Smooth muscle cell (in vitro differentiated cells): ENCODE measurements around the gene SH2D5. TPM values are rescaled to one million over a fixed set of nuclear protein-coding genes. Genes with fewer than 3 reads are reported as not detected.

Experiments
- DNase-seq: peaks from one replicate; lab custom pipeline; 2025; ENCODE audit not compliant: unreplicated experiment; lab: John Stamatoyannopoulos, UW
- H2AFZ ChIP-seq: fragments of 200-600 bp; sonication (generic); 2 replicates; pipeline ENCODE4 v1.6.0; 2016; ENCODE audit warnings: antibody characterized with exemption, low read depth, mild to moderate bottlenecking
- H3F3A ChIP-seq: fragments of 200-600 bp; sonication (generic); 2 replicates; pipeline ENCODE4 v1.6.0; 2017; ENCODE audit warnings: antibody characterized with exemption, low read depth
- H3K27ac ChIP-seq: fragments of 200-600 bp; sonication (generic); 2 replicates; pipeline ENCODE4 v1.5.1; 2016; ENCODE audit warnings: low read depth, mild to moderate bottlenecking
- H3K27me3 ChIP-seq: fragments of 200-600 bp; sonication (generic); 2 replicates; pipeline ENCODE4 v1.6.1; 2016; ENCODE audit warnings: low read depth, mild to moderate bottlenecking
- H3K36me3 ChIP-seq: fragments of 200-600 bp; sonication (generic); 2 replicates; pipeline ENCODE4 v1.5.1; 2016; ENCODE audit warnings: low read depth
- H3K4me1 ChIP-seq: fragments of 200-600 bp; sonication (generic); 2 replicates; pipeline ENCODE4 v1.5.1; 2016; ENCODE audit warnings: low read depth
- H3K4me2 ChIP-seq: fragments of 200-600 bp; sonication (generic); 2 replicates; pipeline ENCODE4 v1.6.0; 2016; ENCODE audit warnings: mild to moderate bottlenecking
- H3K4me3 ChIP-seq: fragments of 200-600 bp; sonication (generic); 2 replicates; pipeline ENCODE4 v1.5.1; 2016; ENCODE audit warnings: mild to moderate bottlenecking
- H3K79me2 ChIP-seq: fragments of 200-600 bp; sonication (generic); 2 replicates; pipeline ENCODE4 v1.6.0; 2016; ENCODE audit warnings: low read depth, mild to moderate bottlenecking
- H3K9ac ChIP-seq: fragments of 200-600 bp; sonication (generic); 2 replicates; pipeline ENCODE4 v1.6.0; 2016; ENCODE audit warnings: low read depth
- H3K9me3 ChIP-seq: fragments of 200-600 bp; sonication (generic); replicated peaks from 2 replicates; pipeline ENCODE4 v1.5.1; 2016; ENCODE audit warnings: low read depth
- H4K20me1 ChIP-seq: fragments of 200-600 bp; sonication (generic); 2 replicates; pipeline ENCODE4 v1.6.0; 2016; ENCODE audit warnings: low read depth
- WGBS: methylation state at CpG from one replicate; pipeline ENCODE4 v1.1.7; 2016; ENCODE audit warnings: low lambda C conversion rate; 5-methylcytosine and 5-hydroxymethylcytosine counted together
- polyA plus RNA-seq: library from polyadenylated mRNA; unstranded; fragments of >200 nt; fragmentation: Nextera tagmentation; extraction: Ambion mirVana; gene quantifications from 2 replicates; pipeline ENCODE4 v1.2.1, GENCODE V29; 2016
- total RNA-seq: library from RNA; depleted of rRNA; stranded (reverse); fragments of >200 nt; gene quantifications from 2 replicates; pipeline ENCODE4 v1.2.3, GENCODE V29; 2014
- TF ChIP-seq, protein P1 (sequence below): fragments of 200-600 bp; sonication (generic); IDR thresholded peaks from 2 replicates; pipeline ENCODE4 v1.5.1; 2017; ENCODE audit warnings: borderline replicate concordance, mild to moderate bottlenecking, antibody characterized with exemption; ENCODE audit not compliant: insufficient read depth, poor library complexity, severe bottlenecking

SH2D5 gene
- total and polyA plus RNA-seq, 2 experiments from 2014 or later, result 0.18 TPM; not detected in 1

DNA sequence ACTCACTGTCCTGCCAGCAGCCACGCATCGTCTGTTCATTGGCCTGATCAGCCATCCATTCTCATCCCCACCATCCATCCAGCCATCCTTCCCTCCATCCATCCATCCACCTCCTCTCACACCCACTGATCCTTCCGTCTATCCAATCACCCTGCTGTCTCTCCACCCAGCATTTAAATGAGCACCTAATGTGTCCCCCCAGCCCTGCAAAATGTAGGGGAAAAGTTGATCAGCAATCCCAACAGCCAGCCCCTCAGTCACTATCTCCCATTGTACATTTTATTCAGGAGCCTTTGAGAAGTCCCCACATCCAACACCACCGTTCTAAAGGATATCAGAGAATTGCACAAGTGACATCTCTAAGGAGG, 60.3 kb downstream of the SH2D5 start:
- Histone ChIP-seq H3K4me2 (no peak overlapping the region), H2AFZ (no peak overlapping the region), H3K36me3 (no peaks in the 10 kb centered on the region), H3F3A (no peaks in the 10 kb centered on the region), H3K27me3 (no peaks in the 10 kb centered on the region), H3K4me3 (no peak overlapping the region), H3K9ac (no peak overlapping the region), H4K20me1 (no peaks in the 10 kb centered on the region), H3K79me2 (no peaks in the 10 kb centered on the region), H3K4me1 (no peaks in the 10 kb centered on the region), H3K9me3 (no peaks in the 10 kb centered on the region), H3K27ac (no peak overlapping the region)
- DNase-seq, result no peak
- TF ChIP-seq, protein P1, sequence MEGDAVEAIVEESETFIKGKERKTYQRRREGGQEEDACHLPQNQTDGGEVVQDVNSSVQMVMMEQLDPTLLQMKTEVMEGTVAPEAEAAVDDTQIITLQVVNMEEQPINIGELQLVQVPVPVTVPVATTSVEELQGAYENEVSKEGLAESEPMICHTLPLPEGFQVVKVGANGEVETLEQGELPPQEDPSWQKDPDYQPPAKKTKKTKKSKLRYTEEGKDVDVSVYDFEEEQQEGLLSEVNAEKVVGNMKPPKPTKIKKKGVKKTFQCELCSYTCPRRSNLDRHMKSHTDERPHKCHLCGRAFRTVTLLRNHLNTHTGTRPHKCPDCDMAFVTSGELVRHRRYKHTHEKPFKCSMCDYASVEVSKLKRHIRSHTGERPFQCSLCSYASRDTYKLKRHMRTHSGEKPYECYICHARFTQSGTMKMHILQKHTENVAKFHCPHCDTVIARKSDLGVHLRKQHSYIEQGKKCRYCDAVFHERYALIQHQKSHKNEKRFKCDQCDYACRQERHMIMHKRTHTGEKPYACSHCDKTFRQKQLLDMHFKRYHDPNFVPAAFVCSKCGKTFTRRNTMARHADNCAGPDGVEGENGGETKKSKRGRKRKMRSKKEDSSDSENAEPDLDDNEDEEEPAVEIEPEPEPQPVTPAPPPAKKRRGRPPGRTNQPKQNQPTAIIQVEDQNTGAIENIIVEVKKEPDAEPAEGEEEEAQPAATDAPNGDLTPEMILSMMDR, result no peak
- 94% methylated on average over 4 of the region's 4 CpGs for WGBS

DNA sequence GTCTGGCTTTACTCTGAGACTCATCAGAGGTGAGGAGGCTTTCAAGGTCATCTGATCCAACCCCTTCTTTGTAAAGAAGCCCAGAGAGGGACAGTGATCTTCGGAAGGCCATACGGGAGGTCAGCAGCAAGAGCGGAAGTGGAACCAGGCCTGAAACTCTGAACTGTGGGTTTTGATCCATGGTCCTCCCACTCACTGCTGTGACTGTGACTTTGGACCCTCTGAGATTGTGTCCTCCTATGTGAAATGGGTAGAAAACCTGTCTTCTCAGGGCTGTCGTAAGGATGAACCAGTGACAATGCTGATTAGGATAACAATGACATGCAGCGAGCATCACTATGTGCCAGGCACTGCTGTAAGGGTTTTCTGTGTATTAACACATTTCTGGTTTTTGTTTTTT, 61.6 kb downstream of the SH2D5 start:
- Histone ChIP-seq H2AFZ (no peak overlapping the region), H3K4me2 (no peak overlapping the region), H4K20me1 (no peaks in the 10 kb centered on the region), H3K4me3 (no peak overlapping the region), H3K79me2 (no peaks in the 10 kb centered on the region), H3K9me3 (no peaks in the 10 kb centered on the region), H3K9ac (no peak overlapping the region), H3K36me3 (no peaks in the 10 kb centered on the region), H3K27ac (no peak overlapping the region), H3K4me1 (no peaks in the 10 kb centered on the region), H3F3A (no peaks in the 10 kb centered on the region), H3K27me3 (no peaks in the 10 kb centered on the region)
- TF ChIP-seq, protein P1, result no peak
- DNase-seq, result no peak
- 93% methylated on average over 5 of the region's 5 CpGs for WGBS

Other genes with a start within 250 kb of the SH2D5 start
- 13.2 and 15.9 TPM in 2 replicates for gene CAMK2N1, start 246.5 kb downstream of the SH2D5 start, total RNA-seq
- gene CAMK2N1, start 246.5 kb downstream of the SH2D5 start, polyA plus RNA-seq, result 11.0 TPM in 2 replicates
- 30.6 and 38.7 TPM in 2 replicates for gene MUL1, start 224.6 kb downstream of the SH2D5 start, total RNA-seq
- 38.4 and 42.4 TPM in 2 replicates for gene MUL1, start 224.6 kb downstream of the SH2D5 start, polyA plus RNA-seq
- 0.90 and 1.2 TPM in 2 replicates for gene FAM43B, start 180.1 kb downstream of the SH2D5 start, total RNA-seq
- gene FAM43B, start 180.1 kb downstream of the SH2D5 start, polyA plus RNA-seq, result 2.7 and 3.4 TPM in 2 replicates
- gene CDA, start 143.6 kb downstream of the SH2D5 start, total RNA-seq, result 0.58 TPM in 1 of 2 replicates, not detected in the other
- 0.78 and 2.7 TPM in 2 replicates for gene CDA, start 143.6 kb downstream of the SH2D5 start, polyA plus RNA-seq
- 23.6 and 28.8 TPM in 2 replicates for gene PINK1, start 99.2 kb downstream of the SH2D5 start, total RNA-seq
- gene PINK1, start 99.2 kb downstream of the SH2D5 start, polyA plus RNA-seq, result 57.7 and 63.3 TPM in 2 replicates
- 267 and 312 TPM in 2 replicates for gene DDOST, start 71.3 kb downstream of the SH2D5 start, total RNA-seq
- 353 and 439 TPM in 2 replicates for gene DDOST, start 71.3 kb downstream of the SH2D5 start, polyA plus RNA-seq
- gene KIF17, start 14.7 kb downstream of the SH2D5 start, total RNA-seq, result 0.13 and 0.99 TPM in 2 replicates
- 1.9 and 2.2 TPM in 2 replicates for gene KIF17, start 14.7 kb downstream of the SH2D5 start, polyA plus RNA-seq
- 110 and 119 TPM in 2 replicates for gene HP1BP3, start 54.6 kb upstream of the SH2D5 start, total RNA-seq
- gene HP1BP3, start 54.6 kb upstream of the SH2D5 start, polyA plus RNA-seq, result 77.9 and 86.0 TPM in 2 replicates